B cell (primary cell): ENCODE data around the gene DNAJC15. TPM values are rescaled to one million over a fixed set of nuclear protein-coding genes. Genes with fewer than 3 reads are reported as not detected.

Experiments used
- ATAC-seq: fragments of 200-7000 bp; cut with Tn5 transposase; one replicate; pipeline ENCODE4 v1.10.0; 2021; ENCODE audit warnings: low read depth, mild to moderate bottlenecking, moderate number of reproducible peaks, moderate library complexity
- CTCF ChIA-PET: fragments of 350-600 bp; sonication (Branson Sonifier 250); formaldehyde crosslinking; loops from one replicate; lab custom pipeline; 2021; ENCODE audit warnings: antibody characterized with exemption, inconsistent platforms; lab: Charles Lee
- POLR2A ChIA-PET: fragments of 350-600 bp; sonication (Branson Sonifier 250); formaldehyde crosslinking; loops from one replicate; lab custom pipeline; 2021; ENCODE audit warnings: antibody characterized with exemption; lab: Charles Lee
- DNase-seq: peaks from one replicate; pipeline ENCODE4 v3.0.0; 2013
- H2AFZ ChIP-seq: 2 replicates; pipeline ENCODE4 v1.6.1; 2012; ENCODE audit warnings: mild to moderate bottlenecking, low read depth, low read length; ENCODE audit not compliant: insufficient read depth, poor library complexity, severe bottlenecking
- H3K27ac ChIP-seq, 2 donors: 1 replicate in 1 of 2; 2 replicates in 1 of 2; pipeline ENCODE4 v1.5.1; 2012 to 2013; ENCODE audit warnings: low read length in 2 of 2, mild to moderate bottlenecking in 2 of 2, moderate library complexity in 1 of 2
- H3K27me3 ChIP-seq, 4 experiments: fragments of 200-600 bp in 1 of 4; sonication (generic) in 1 of 4; replicated peaks in 1 of 4; 1 replicate in 2 of 4; 2 replicates in 2 of 4; pipeline versions ENCODE4 v1.6.1 to v1.7.0; 2013 to 2016; ENCODE audit warnings: low read length in 3 of 4, mild to moderate bottlenecking in 2 of 4, mixed read lengths in 1 of 4, moderate library complexity in 1 of 4; ENCODE audit not compliant: insufficient read depth in 4 of 4, control insufficient read depth in 3 of 4; ENCODE audit errors: control extremely low read depth in 1 of 4
- H3K36me3 ChIP-seq, 2 experiments: replicated peaks in 1 of 2; 1 replicate in 1 of 2; 2 replicates in 1 of 2; pipeline versions ENCODE4 v1.6.1 to v1.7.1; 2013; ENCODE audit warnings: low read length in 1 of 2; ENCODE audit not compliant: insufficient read depth in 2 of 2, control insufficient read depth in 1 of 2; ENCODE audit errors: control extremely low read depth in 1 of 2, extremely low read depth in 1 of 2
- H3K4me1 ChIP-seq, 2 donors: fragments of 200-600 bp in 1 of 2; sonication (generic) in 1 of 2; 1 replicate in 1 of 2; 2 replicates in 1 of 2; pipeline versions ENCODE4 v1.5.1 to v1.6.1; 2013 to 2017; ENCODE audit warnings: low read length in 2 of 2; ENCODE audit not compliant: control insufficient read depth in 2 of 2, insufficient read depth in 2 of 2
- H3K4me2 ChIP-seq: replicated peaks from 2 replicates; pipeline ENCODE3; 2012; ENCODE audit warnings: mild to moderate bottlenecking, low read depth, low read length; ENCODE audit not compliant: poor library complexity, severe bottlenecking
- H3K4me3 ChIP-seq, 5 experiments: fragments of 200-600 bp in 1 of 5; sonication (generic) in 1 of 5; 1 replicate in 3 of 5; 2 replicates in 2 of 5; pipeline versions ENCODE4 v1.5.1 to v1.7.0; 2011 to 2016; ENCODE audit warnings: low read length in 4 of 5, mild to moderate bottlenecking in 4 of 5, low read depth in 2 of 5, control low read depth in 1 of 5, moderate library complexity in 1 of 5; ENCODE audit not compliant: insufficient read depth in 1 of 5; ENCODE audit errors: control extremely low read depth in 1 of 5, extremely low read depth in 1 of 5
- H3K79me2 ChIP-seq: fragments of 200-600 bp; sonication (generic); one replicate; pipeline ENCODE4 v1.6.0; 2016; ENCODE audit warnings: low read length; ENCODE audit not compliant: control insufficient read depth, insufficient read depth
- H3K9ac ChIP-seq: fragments of 200-600 bp; sonication (generic); 2 replicates; pipeline ENCODE4 v1.6.1; 2017; ENCODE audit warnings: mild to moderate bottlenecking, low read length, moderate library complexity
- H3K9me3 ChIP-seq, 3 donors: one replicate each; pipeline versions ENCODE4 v1.6.1 to v1.7.1; 2013; ENCODE audit warnings: low read length in 2 of 3; ENCODE audit not compliant: control insufficient read depth in 2 of 3, insufficient read depth in 1 of 3; ENCODE audit errors: control extremely low read depth in 1 of 3
- H4K20me1 ChIP-seq: 2 replicates; pipeline ENCODE4 v1.6.0; 2012; ENCODE audit warnings: mild to moderate bottlenecking, low read length; ENCODE audit not compliant: insufficient read depth, control insufficient read depth, poor library complexity, severe bottlenecking
- H3K27ac Mint-ChIP-seq: one replicate; pipeline ENCODE4 v1.8.0; 2021; ENCODE audit warnings: mixed read lengths
- H3K27me3 Mint-ChIP-seq: one replicate; pipeline ENCODE4 v1.8.0; 2021; ENCODE audit warnings: mixed read lengths
- H3K4me1 Mint-ChIP-seq: one replicate; pipeline ENCODE4 v1.8.0; 2021; ENCODE audit warnings: mixed read lengths
- H3K4me3 Mint-ChIP-seq: one replicate; pipeline ENCODE4 v1.8.0; 2021; ENCODE audit warnings: mixed read lengths
- H3K9me3 Mint-ChIP-seq: one replicate; pipeline ENCODE4 v1.8.0; 2022; ENCODE audit warnings: mixed read lengths; ENCODE audit not compliant: insufficient read depth
- EZH2 ChIP-seq: IDR thresholded peaks from 2 replicates; pipeline ENCODE4 v1.6.1; 2012; ENCODE audit warnings: borderline replicate concordance, low read depth, mild to moderate bottlenecking, moderate library complexity, low read length; ENCODE audit not compliant: insufficient read depth, poor library complexity, severe bottlenecking
- WGBS: methylation state at CpG from one replicate; pipeline ENCODE4 v1.1.5; 2013; ENCODE audit warnings: missing lambda C conversion rate; ENCODE audit not compliant: insufficient coverage; 5-methylcytosine and 5-hydroxymethylcytosine counted together
- intact Hi-C: fragments of 100-400 bp; cut with micrococcal nuclease; formaldehyde crosslinking; loops from one replicate; pipeline ENCODE4 v1.10.0; 2022
- polyA plus RNA-seq: library from polyadenylated mRNA; depleted of rRNA; stranded (reverse); fragments of >200 nt; gene quantifications from 2 replicates; pipeline ENCODE4 v1.2.3, GENCODE V29; 2012
- total RNA-seq, 2 donors: library from RNA; stranded (reverse); fragments of 120-200 nt in 1 of 2; gene quantifications; 1 replicate in 1 of 2; 2 replicates in 1 of 2; pipeline versions ENCODE4 v1.2.3 to v1.2.4, GENCODE V29; 2013 to 2022
- TF ChIP-seq, protein P1 (sequence below): fragments of 200-600 bp; IDR thresholded peaks from one replicate; pipeline ENCODE4 v1.8.0; 2022; ENCODE audit warnings: antibody characterized with exemption, mild to moderate bottlenecking

The DNAJC15 gene
- total and polyA plus RNA-seq, 2 donors (not counting 1 experiment from before 2014, with no cell fraction given) = 11.5 to 15.2 TPM

DNA sequence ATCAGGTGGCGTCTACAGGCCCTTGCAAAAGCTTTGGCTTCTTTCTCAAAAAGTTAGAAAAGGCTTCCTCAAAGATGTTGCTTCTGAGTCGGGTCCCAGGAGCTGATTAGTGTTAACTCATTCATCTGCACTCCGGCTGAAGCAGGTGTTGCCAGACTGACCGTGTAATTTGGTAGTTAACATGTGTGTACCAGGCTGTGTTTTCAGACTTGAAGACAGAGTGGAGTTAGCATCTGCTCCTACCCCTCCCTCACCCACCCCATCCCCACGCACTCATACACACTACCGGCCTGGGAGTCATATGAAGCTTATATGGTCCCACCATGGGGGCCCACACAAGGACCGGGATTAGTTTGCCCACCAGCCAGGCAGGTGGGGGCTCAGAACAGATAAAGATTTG lies 111.5 kb downstream of the DNAJC15 start:
- H3K9me3 Mint-ChIP-seq = no peaks in the 10 kb centered on the region
- Histone ChIP-seq H3K27ac (no peak overlapping the region), H3K9me3 (no peaks in the 10 kb centered on the region), H3K27me3 (peaks cover 0 to 10% (median 5%) of the 10 kb centered on the region in 4 experiments), H3K4me2 (no peak overlapping the region), H2AFZ (no peak overlapping the region), H4K20me1 (no peaks in the 10 kb centered on the region), H3K4me1 (no peaks in the 10 kb centered on the region), H3K9ac (no peak overlapping the region), H3K36me3 (no peaks in the 10 kb centered on the region), H3K4me3 (no peak overlapping the region), H3K79me2 (no peaks in the 10 kb centered on the region)
- ATAC-seq (no peak), DNase-seq (no peak)
- 98% methylated on average over 4 of the region's 7 CpGs for WGBS
- H3K27me3 Mint-ChIP-seq = peaks cover 30% of the 10 kb centered on the region
- intact Hi-C loops = no loop called here
- ChIA-PET CTCF (interaction anchor here (2.2 kb wide), 1 partner anchor 165 kb away, joined by 5 read pairs; no protein-coding TSS in a partner anchor), POLR2A (no interaction called here)
- H3K4me1 Mint-ChIP-seq = no peaks in the 10 kb centered on the region
- TF ChIP-seq, protein P1, sequence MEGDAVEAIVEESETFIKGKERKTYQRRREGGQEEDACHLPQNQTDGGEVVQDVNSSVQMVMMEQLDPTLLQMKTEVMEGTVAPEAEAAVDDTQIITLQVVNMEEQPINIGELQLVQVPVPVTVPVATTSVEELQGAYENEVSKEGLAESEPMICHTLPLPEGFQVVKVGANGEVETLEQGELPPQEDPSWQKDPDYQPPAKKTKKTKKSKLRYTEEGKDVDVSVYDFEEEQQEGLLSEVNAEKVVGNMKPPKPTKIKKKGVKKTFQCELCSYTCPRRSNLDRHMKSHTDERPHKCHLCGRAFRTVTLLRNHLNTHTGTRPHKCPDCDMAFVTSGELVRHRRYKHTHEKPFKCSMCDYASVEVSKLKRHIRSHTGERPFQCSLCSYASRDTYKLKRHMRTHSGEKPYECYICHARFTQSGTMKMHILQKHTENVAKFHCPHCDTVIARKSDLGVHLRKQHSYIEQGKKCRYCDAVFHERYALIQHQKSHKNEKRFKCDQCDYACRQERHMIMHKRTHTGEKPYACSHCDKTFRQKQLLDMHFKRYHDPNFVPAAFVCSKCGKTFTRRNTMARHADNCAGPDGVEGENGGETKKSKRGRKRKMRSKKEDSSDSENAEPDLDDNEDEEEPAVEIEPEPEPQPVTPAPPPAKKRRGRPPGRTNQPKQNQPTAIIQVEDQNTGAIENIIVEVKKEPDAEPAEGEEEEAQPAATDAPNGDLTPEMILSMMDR = no peak
- TF ChIP-seq EZH2 = no peak
- no peak overlapping the region for H3K27ac Mint-ChIP-seq
- H3K4me3 Mint-ChIP-seq = no peak overlapping the region

DNA sequence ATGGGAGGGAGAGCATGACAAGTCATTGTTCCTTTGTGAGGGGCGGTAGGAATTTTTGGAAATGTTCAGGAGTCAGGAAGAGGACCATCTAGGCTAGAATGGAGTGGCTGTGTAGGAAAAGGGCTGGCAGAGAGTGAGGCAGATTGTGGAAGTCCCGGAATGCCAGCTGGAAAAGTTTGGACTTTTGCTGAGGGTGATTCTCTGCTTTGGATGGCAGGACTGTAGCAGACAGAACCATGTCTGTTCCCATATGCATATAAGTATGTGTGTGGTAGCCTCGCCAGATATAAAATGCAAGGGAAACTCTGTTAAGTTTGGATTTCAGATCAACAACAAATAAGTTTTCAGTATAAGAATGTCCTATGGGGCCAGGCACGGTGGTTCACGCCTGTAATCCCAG lies 112.1 kb downstream of the DNAJC15 start:
- H3K27ac Mint-ChIP-seq = no peak overlapping the region
- Histone ChIP-seq H3K9me3 (no peaks in the 10 kb centered on the region), H3K4me2 (no peak overlapping the region), H3K27ac (no peak overlapping the region), H3K4me1 (no peaks in the 10 kb centered on the region), H3K36me3 (no peaks in the 10 kb centered on the region), H3K9ac (no peak overlapping the region), H3K79me2 (no peaks in the 10 kb centered on the region), H2AFZ (no peak overlapping the region), H3K4me3 (no peak overlapping the region), H4K20me1 (no peaks in the 10 kb centered on the region), H3K27me3 (peaks cover 0 to 6% (median 2%) of the 10 kb centered on the region in 4 experiments)
- no peaks in the 10 kb centered on the region for H3K4me1 Mint-ChIP-seq
- TF ChIP-seq, protein P1 = no peak
- TF ChIP-seq EZH2 = no peak
- intact Hi-C loops = no loop called here
- WGBS = 97% methylated on average over 4 of the region's 5 CpGs
- DNase-seq = no peak
- H3K27me3 Mint-ChIP-seq = peaks cover 32% of the 10 kb centered on the region
- ATAC-seq = no peak
- POLR2A ChIA-PET = no interaction called here
- no peaks in the 10 kb centered on the region for H3K9me3 Mint-ChIP-seq
- CTCF ChIA-PET = interaction anchor here (2.2 kb wide), 1 partner anchor 166 kb away, joined by 5 read pairs; no protein-coding TSS in a partner anchor
- no peak overlapping the region for H3K4me3 Mint-ChIP-seq
